Brain pericyte (primary cell): ENCODE data around the gene ARL5C.

Experiments
- DNase-seq: peaks from one replicate; pipeline ENCODE4 v3.0.0-alpha.2; 2012; ENCODE audit warnings: low read depth, low spot score

The ARL5C gene, protein sequence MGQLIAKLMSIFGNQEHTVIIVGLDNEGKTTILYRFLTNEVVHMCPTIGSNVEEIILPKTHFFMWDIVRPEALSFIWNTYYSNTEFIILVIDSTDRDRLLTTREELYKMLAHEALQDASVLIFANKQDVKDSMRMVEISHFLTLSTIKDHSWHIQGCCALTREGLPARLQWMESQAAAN

GRCh38 chr17:39165841-39166349 is at the start of gene ARL5C:
ARL5C (minus strand) TSS chr17:39166161; CDS start chr17:39165760, 401 bp downstream.
- no peak for DNase-seq

- DNase-seq: no peak
These were observed 47.9 kb upstream of the ARL5C start for GRCh38 chr17:39213852-39214251.

DNA sequence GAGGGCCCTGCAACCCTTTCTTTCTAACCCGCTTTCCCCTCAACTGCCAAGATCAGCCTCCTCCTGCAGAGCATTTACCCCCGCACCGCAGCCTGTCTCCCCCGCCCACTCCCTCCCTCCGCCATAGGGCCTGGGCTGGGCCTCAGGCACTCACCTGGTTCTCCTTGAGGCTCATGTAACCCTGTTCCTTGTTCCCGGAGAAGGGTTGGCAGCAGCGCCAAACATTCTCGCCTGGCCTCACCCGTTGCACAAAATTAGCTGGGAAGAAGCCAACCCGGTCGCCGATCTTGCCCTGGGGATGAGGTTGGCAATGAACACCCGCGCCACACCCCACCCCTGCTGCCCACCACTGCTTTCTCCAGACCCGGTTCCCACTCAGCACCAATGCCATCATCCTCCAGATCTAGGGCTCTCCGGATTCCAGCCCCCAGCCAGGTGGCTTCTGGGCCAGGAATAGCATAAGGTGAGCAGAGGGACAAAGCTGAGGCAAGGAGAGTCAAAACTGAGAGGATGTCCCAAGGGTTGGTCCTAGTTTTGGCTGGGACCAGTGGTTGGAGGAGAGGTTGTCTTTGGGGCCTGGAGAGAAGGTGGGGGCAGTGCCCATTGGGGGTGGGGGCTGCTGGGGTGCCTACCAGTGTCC is 47.0 kb upstream of the ARL5C start:
- DNase-seq: no peak

DNA sequence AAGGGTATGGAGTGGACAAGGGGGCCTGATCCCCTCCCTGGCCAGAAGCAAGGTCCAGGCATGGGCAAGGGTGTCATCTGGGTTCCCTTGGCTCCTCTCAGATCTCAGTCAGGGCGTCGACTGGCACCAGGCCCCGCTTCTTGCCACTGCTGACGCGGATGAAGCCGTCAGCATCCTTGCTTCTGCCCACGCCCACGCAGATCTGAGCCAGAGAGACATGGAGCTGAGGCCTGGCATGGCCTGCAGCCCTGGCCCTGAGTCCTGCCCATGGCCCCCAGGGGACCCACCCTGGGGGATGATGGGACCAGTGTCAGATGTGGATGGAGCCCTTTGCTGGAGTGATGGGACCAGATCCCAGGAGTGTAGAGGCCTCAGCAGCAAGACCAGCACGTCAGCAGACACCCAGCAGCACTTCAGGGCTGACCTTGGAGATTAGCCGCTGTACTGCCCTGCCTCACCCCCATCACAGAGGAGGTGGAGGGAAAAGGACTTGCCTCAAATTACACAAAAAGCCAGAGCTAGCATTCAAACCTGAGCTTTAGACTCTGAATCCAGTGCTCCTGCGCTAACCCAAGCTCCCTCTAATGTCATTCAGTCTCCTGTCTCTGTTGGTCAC is 46.3 kb upstream of the ARL5C start:
- no peak for DNase-seq

DNA sequence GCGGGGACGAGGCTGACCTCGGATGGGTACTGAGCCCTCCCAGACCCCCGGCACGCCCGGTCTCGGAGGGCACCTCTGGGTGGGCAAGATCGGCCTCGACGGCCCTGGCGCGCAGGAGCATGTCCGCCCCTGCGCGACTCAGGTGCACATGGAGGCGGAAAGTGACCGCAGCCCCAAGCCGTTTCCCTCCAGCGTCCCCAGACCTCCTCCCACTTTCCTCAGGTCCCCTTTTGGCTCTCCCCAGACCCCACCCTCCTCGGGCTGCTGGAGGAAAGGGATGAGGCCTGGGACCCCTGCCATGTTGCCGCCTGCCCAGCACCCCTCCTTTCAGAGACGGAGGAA is 44.1 kb upstream of the ARL5C start:
- no peak for DNase-seq

DNA sequence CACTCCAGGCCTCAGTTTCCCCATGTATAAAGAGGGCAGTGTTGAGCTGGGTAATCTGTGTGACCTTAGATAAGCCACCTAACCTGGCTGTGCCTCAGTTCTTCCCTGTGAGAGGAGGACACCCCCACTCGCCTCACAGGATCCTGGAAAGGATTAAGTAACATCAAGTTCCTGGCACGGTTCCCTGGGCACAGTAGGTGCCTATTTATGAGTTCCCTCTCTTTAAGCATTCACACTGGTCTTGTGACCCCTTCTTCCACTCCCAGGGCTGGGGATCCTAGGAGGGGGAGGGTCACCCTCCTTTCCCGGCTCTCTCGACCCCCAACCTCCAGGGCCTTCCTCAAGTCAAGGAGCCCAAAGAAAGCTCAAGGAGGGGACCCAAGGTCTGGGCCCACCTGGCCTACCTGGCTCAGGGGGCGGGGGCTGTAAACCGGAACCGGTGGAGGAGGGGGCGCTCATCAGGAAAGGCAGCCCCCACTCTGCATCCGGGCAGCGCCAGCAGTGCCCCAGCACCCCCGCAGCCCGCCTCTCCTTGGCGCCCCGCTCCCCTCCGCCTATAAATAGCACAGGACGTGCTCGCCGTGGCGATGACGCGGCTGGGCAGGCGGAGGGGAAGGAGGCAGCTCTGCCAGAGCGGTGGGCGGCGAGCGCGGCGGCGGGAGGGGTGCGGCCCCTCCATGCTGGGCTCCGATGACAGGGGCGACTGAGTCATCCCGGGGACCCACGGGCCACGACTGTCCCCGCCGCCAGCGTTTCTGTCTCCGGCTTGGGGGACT is 43.5 kb upstream of the ARL5C start:
- DNase-seq: peak; percentile 51

- no peak for DNase-seq
These were observed 42.9 kb upstream of the ARL5C start for GRCh38 chr17:39208893-39209292.

GRCh38 chr17:39208136-39208535 is 42.2 kb upstream of the ARL5C start:
- DNase-seq: no peak

DNA sequence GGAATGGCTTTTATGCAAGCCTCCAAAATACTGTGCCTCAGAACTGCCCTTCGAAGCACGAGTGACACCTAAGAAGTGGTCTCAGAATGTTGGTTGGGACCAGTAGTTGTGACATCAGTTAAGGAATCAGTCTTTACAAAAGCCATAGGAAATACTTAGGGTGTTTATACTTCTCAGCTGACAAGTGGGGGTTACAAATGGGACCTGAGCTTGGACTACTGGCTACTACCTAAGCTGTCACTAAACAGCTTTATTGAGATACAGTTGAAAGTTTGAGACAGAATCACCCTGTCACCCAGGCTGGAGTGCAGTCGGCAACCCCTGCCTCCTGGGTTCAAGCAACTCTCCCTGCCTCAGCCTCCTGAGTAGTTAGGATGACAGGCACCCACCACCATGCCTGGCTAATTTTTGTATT is 39.2 kb upstream of the ARL5C start:
- DNase-seq: no peak

- DNase-seq: no peak
These were observed 38.3 kb upstream of the ARL5C start for GRCh38 chr17:39204245-39204644.

DNA sequence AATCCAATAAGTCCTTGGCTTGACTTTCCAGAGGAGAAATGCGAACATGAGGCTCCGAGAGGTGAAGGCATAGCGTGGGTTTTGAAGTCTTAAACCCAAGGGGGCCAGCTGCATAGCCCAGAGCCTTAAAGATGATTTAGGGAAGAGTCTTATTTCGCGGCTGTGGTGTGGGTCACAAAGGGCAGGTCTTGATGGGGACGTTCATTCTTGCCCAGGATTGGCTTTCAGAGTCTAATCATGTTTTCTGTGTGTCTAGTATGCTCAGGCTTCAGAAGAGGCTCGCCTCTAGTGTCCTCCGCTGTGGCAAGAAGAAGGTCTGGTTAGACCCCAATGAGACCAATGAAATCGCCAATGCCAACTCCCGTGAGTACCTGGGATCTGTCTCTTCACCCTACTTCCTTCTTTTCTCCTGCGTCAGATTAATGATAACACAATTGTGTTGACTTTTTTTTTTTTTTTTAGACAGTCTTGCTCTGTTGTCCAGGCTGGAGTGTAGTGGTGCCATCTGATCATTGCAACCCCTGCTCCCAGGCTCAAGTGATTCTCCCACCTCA is 35.1 kb upstream of the ARL5C start:
- DNase-seq: no peak

DNA sequence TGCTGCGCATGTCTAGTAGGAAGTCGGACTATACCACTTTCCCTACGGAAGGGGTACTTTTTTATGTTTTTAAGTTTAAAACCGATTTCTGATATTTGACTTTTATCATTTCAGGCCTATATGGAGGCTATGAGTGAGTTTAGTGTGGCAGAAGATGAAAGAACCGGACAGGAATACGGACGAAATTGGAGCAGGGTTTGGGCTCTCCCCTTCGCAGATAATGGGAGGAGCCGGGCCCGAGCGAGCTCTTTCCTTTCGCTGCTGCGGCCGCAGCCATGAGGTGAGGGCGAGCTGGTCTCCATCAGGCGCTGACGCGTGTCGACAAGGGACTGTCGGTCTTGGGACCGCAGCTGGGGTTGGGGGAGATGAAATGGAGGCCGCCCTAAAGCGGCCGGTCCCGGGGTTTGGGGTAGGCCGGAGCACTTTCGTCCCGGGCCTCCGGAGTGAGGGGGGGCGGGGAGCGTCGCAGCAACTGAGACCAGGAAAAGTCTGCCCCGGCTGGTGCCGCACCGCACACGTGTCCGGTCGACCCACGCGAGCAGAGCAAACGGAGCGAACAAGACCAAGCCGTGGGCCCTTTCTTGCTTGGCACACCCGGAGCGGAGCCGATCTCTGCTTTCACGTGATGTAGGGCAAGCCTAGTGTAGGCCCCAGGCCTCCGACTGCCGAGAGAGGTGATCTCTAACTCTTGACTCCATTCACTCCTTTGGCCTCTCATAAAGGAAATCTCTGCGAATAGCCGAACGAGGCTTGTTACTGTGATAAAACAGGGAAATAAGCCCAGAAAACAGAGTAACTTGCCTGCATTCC is 34.3 kb upstream of the ARL5C start, which contains the start of gene RPL19:
TSS of gene RPL19 (plus strand) at position 214 of the 810 bp plus-strand sequence. CDS start at position 276, 62 bp downstream.
- DNase-seq: peak; percentile 80

GRCh38 chr17:39199820-39200069 is 33.8 kb upstream of the ARL5C start:
- no peak for DNase-seq

DNA sequence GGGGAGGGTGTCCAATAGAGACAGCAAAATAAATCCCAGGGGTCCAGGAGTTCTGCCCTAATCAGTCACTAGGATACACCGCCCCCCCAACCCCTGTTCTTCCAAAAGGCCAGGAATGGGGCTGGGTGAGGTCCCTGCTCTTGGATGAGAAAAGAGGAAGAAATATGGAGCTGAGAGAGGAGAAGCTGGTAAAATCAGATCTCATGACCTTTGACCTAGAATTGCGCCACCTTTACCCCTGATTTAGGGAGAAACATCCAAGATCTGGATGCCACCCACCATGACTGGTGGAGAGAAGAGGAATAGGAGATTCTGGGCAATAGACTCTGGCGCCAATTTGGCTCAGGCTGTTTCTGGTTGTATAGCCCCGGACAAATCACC is 32.2 kb upstream of the ARL5C start:
- DNase-seq: no peak

GRCh38 chr17:39197380-39198185 is 31.6 kb upstream of the ARL5C start, which contains the start of gene CACNB1:
CACNB1 (minus strand) TSS chr17:39197669; CDS start chr17:39197495, 174 bp downstream.
- DNase-seq: no peak

- DNase-seq: no peak
These were observed 30.9 kb upstream of the ARL5C start for GRCh38 chr17:39196808-39197291.

- DNase-seq: no peak
These were observed 30.4 kb upstream of the ARL5C start for GRCh38 chr17:39196241-39196807.

GRCh38 chr17:39195568-39196160 is 29.7 kb upstream of the ARL5C start:
- no peak for DNase-seq

- no peak for DNase-seq
These were observed 29.1 kb upstream of the ARL5C start for GRCh38 chr17:39194985-39195524.
